ENCODE measurements around the gene IL4.

Gene IL4

DNA sequence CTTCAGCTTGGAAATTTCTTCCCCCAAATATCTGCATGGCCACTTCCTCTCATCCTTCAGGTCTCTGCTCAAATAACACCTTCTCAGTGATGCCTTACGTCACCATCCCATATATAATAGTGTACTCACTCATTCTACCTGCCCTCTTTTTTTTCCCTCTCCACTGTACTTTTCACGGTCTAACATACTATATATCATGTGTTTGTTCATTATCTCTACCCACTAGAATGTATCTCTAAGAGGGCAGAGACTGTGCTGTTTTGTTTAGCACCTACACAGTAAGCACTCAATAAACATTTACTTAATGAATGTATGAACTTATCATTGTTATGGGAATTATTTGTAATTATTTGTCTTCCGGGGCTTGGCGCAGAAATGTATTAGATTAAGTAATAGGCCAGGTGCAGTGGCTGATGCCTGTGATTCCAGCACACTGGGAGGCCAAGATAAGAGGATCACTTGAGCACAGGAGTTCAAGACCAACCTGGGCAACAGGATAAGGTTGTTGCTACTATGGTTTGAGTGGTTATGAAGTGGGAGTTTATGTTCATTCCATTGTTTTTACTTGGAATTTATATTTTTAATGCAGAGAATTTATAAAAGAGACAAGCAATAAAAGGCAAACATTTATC is 21.8 kb upstream of the IL4 start:
- H3K27ac ChIP-seq, result no peak overlapping the region
- TF ChIP-seq, protein P1, sequence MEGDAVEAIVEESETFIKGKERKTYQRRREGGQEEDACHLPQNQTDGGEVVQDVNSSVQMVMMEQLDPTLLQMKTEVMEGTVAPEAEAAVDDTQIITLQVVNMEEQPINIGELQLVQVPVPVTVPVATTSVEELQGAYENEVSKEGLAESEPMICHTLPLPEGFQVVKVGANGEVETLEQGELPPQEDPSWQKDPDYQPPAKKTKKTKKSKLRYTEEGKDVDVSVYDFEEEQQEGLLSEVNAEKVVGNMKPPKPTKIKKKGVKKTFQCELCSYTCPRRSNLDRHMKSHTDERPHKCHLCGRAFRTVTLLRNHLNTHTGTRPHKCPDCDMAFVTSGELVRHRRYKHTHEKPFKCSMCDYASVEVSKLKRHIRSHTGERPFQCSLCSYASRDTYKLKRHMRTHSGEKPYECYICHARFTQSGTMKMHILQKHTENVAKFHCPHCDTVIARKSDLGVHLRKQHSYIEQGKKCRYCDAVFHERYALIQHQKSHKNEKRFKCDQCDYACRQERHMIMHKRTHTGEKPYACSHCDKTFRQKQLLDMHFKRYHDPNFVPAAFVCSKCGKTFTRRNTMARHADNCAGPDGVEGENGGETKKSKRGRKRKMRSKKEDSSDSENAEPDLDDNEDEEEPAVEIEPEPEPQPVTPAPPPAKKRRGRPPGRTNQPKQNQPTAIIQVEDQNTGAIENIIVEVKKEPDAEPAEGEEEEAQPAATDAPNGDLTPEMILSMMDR (IDR thresholded peaks at IDR 0.05), result no peak
- no peak for TF ChIP-seq ZFX (IDR thresholded peaks at IDR 0.05; ENCODE audit: borderline replicate concordance)

DNA sequence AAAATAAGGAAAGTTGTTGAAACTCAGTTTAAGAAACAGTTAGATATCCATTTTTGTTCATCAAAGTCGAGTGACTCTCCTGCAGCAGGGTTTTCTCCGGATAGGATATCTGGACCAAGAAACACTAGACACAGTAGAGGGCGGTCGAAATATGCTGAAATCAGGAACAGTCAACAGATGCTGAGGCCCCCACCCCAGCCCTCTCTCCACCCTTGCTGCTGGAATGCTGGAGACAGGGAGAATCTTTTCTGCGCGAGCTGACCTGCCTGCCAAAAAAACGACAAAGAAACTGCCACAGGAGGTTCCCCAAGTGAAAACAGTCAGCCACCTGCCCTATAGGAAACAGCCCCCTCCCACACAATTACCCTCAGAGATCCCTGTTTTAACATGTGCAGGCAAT is 20.1 kb upstream of the IL4 start:
- TF ChIP-seq, protein P1 (IDR thresholded peaks at IDR 0.05), result no peak
- TF ChIP-seq ZFX (IDR thresholded peaks at IDR 0.05; ENCODE audit: borderline replicate concordance), result no peak
- H3K27ac ChIP-seq, result no peak overlapping the region

DNA sequence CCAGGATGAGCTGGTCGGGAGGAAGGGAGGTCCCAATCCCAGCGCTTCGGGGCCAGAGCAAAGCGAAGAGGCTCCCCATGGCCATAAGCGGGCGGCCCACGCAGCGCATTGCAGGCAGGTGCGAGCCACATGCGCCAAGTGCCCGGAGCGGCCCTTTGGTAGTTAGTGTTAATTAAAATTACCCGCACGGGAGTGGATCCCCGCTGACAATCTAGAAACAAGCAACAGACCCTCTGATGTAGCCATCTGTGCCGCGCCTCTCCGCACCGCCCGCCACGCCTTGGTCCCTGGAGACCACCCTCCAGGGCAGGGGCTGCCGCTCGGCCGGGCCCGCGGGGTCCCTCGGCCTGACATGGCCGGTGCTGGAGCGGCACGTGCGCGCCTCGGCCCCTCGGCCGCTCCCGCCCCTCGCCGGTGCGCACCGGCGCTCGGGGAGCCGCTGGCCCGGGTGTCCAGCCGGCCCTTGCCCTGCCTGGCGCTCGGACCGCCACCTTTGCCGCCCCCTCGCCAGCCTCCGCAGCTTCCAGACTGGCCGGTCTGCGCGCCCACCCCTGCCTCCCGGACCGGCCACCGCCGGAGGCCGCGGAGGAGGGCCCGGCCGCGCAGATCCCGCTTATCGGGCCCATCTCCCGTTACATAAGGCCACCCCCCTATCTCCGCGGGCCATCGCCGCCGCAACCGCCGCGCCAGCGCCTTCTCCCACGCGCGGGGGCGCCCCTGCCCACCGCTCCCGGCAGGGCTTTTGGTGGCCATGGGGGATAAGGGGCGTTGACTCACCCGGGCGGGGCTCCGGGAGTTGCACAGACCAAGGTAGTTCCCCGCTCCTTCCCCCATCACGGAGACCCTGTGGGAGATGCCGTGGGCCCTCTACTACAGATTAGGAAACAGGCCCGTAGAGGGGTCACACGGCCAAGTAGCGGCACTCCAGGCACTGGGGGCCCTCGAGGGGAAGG is 17.7 kb upstream of the IL4 start:
- H3K27ac ChIP-seq, result no peak overlapping the region
- TF ChIP-seq, protein P1 (IDR thresholded peaks at IDR 0.05), result peak; percentile 23; the same call in 1 of the 2 replicates
- no peak for TF ChIP-seq ZFX (IDR thresholded peaks at IDR 0.05; ENCODE audit: borderline replicate concordance)

DNA sequence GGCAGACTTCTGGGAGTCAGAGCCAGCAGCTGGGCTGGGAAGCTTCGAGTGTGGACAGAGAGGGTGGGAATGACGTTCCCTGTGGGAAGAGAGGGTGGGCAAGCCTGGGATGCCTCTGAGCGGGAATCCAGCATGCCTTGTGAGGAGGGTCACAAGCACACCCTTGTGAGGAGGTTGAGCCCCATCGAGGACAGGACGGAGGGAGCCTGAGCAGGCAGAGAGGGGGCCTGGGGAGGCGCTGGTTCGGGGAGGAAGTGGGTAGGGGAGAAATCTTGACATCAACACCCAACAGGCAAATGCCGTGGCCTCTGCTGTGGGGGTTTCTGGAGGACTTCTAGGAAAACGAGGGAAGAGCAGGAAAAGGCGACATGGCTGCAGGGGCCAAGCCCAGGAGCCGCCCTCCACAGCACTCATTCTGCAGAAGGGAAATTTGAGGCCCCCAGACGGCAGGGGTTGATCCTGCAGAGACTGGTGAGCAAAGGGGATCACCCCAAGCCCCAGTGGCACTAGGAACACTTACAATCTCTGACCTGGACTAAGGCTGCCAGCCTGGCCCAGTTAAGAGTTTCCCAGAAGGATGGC is 16.9 kb upstream of the IL4 start:
- TF ChIP-seq, protein P1 (IDR thresholded peaks at IDR 0.05), result no peak
- no peak for TF ChIP-seq ZFX (IDR thresholded peaks at IDR 0.05; ENCODE audit: borderline replicate concordance)
- H3K27ac ChIP-seq, result no peak overlapping the region

DNA sequence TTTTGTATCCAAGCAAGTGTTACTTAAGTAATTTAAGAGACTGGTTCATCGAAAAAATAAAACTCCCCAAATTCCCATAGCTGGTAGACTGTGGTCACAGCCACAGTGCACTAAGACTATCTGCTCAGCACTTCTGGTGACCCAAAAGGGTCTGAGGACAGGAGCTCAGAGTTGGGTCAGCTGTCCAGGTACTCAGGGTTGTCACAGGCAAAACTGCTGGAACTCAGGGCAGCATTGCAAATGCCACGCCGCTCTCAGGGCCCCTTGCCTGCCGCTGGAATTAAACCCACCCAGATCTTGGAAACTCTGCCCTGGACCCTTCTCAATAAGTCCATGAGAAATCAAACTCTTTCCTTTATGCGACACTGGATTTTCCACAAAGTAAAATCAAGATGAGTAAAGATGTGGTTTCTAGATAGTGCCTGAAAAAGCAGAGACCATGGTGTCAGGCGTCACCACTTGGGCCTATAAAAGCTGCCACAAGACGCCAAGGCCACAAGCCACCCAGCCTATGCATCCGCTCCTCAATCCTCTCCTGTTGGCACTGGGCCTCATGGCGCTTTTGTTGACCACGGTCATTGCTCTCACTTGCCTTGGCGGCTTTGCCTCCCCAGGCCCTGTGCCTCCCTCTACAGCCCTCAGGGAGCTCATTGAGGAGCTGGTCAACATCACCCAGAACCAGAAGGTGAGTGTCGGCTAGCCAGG is 16.0 kb upstream of the IL4 start, which contains the start of gene IL13:
TSS of gene IL13 (plus strand) at position 498 of the 705 bp plus-strand sequence. CDS start at position 512, 14 bp downstream.
- TF ChIP-seq ZFX (IDR thresholded peaks at IDR 0.05; ENCODE audit: borderline replicate concordance), result no peak
- TF ChIP-seq, protein P1 (IDR thresholded peaks at IDR 0.05), result no peak
- no peak within 1 kb of the TSS for H3K27ac ChIP-seq

DNA sequence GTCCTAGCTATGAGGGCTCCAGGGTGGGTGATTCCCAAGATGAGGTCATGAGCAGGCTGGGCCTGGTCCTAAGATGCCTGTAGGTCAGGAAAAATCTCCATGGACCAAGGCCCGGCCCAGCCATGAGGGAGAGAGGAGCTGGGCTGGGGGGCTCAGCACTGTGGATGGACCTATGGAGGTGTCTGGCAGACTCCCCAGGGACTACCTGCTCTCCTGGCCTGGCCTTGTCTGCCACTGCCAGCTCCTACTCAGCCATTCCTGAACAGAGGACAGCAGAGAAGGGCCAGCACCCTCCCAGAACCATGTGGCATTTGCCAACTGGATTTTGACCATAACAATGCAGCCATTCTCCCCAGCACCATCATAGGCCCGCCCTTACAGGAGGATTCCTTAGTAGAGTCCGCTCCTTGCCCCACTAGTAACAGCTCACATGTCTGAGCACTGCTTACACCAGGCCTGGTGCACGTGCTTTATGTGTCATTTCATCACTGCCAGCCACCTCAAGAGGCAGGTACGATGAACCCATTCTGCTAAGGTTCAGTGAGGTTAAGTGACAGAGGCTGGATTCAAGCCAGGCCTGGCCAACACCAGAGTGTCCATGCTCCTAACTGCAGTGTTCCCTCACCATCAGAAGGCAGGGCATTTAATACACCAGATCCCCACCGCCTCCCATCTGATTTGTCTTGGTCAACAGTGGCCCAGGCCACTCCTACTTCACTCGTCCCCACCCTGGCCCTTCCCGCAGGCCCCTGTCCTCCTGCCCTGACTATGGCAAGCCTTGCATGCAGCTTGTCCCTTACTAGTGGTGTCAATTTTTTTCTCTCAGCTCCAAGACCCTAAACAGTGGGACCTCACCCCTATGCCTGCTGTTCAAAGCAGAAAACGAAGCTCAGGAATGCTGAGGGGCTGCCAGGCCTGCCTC is 15.1 kb upstream of the IL4 start:
- TF ChIP-seq ZFX (IDR thresholded peaks at IDR 0.05; ENCODE audit: borderline replicate concordance), result no peak
- TF ChIP-seq, protein P1 (IDR thresholded peaks at IDR 0.05), result no peak
- no peak overlapping the region for H3K27ac ChIP-seq

All from 22Rv1 (cell line).